ENCODE results near the gene KLHL29. TPM values are rescaled to one million over a fixed set of nuclear protein-coding genes. Genes with fewer than 3 reads are reported as not detected.
A peak's percentile ranks its signal among the peaks of the same experiment; 100 is the strongest.
"Not testable (repeated sequence)": the region's sequence is repeated elsewhere in the genome, so short reads cannot be mapped to it uniquely, and the experiment has no call there.

KLHL29 gene
- total and polyA plus RNA-seq, 5 donors from 2014 or later: 0.09 to 1.3 (median 0.24) TPM

- H3K36me3 ChIP-seq (ENCODE audit: control insufficient read depth, insufficient read depth, low read length): peaks cover 19% of the 10 kb centered on the region
- Mint-ChIP-seq H3K27me3 (no peaks in the 10 kb centered on the region), H3K27ac (no peak overlapping the region), H3K4me1 (peaks cover 0 to 9% (median 4%) of the 10 kb centered on the region in 4 donors), H3K36me3 (peaks cover 63% of the 10 kb centered on the region), H3K4me3 (no peak overlapping the region), H3K9me3 (peaks cover 2 to 28% (median 10%) of the 10 kb centered on the region in 7 donors)
- no peak overlapping the region for H3K27ac ChIP-seq (ENCODE audit: insufficient read depth, low read length, poor library complexity, severe bottlenecking)
- no peaks in the 10 kb centered on the region for H3K4me1 ChIP-seq (ENCODE audit: control insufficient read depth, insufficient read depth, low read length, poor library complexity, severe bottlenecking)
- no peaks in the 10 kb centered on the region for H3K27me3 ChIP-seq (ENCODE audit: control insufficient read depth, insufficient read depth, low read length)
- no peak overlapping the region for H3K4me3 ChIP-seq (ENCODE audit: low read depth, low read length)
- DNase-seq (no peak), ATAC-seq (ENCODE audit: low read depth in 2 of 2) (no peak)
- H3K9me3 ChIP-seq (ENCODE audit: control insufficient read depth in 2 of 2, low read length in 2 of 2): peaks cover 11 to 15% of the 10 kb centered on the region in 2 experiments
These were observed 337.3 kb downstream of the KLHL29 start for GRCh38 chr2:23722255-23722654.

GRCh38 chr2:23723029-23723428 is 338.1 kb downstream of the KLHL29 start:
- Histone ChIP-seq H3K36me3 (ENCODE audit: control insufficient read depth, insufficient read depth, low read length) (peaks cover 19% of the 10 kb centered on the region), H3K9me3 (ENCODE audit: control insufficient read depth in 2 of 2, low read length in 2 of 2) (peaks cover 11 to 15% of the 10 kb centered on the region in 2 experiments)
- Mint-ChIP-seq H3K9me3 (peaks cover 2 to 28% (median 10%) of the 10 kb centered on the region in 7 donors), H3K36me3 (peaks cover 69% of the 10 kb centered on the region)
- not testable (repeated sequence) for H3K27ac ChIP-seq (ENCODE audit: insufficient read depth, low read length, poor library complexity, severe bottlenecking); H3K27me3 ChIP-seq (ENCODE audit: control insufficient read depth, insufficient read depth, low read length); DNase-seq; H3K27me3 Mint-ChIP-seq; H3K27ac Mint-ChIP-seq; H3K4me3 Mint-ChIP-seq; H3K4me3 ChIP-seq (ENCODE audit: low read depth, low read length); H3K4me1 Mint-ChIP-seq; H3K4me1 ChIP-seq (ENCODE audit: control insufficient read depth, insufficient read depth, low read length, poor library complexity, severe bottlenecking); ATAC-seq (ENCODE audit: low read depth in 2 of 2)

GRCh38 chr2:23734416-23734815 is 349.4 kb downstream of the KLHL29 start:
- DNase-seq (no peak), ATAC-seq (ENCODE audit: low read depth in 2 of 2) (no peak)
- H3K9me3 Mint-ChIP-seq: no peaks in the 10 kb centered on the region
- no peak overlapping the region for H3K4me3 ChIP-seq (ENCODE audit: low read depth, low read length)
- H3K4me1 ChIP-seq (ENCODE audit: control insufficient read depth, insufficient read depth, low read length, poor library complexity, severe bottlenecking): no peaks in the 10 kb centered on the region
- no peaks in the 10 kb centered on the region for H3K27me3 Mint-ChIP-seq
- no peaks in the 10 kb centered on the region for H3K9me3 ChIP-seq (ENCODE audit: control insufficient read depth in 2 of 2, low read length in 2 of 2)
- H3K27ac ChIP-seq (ENCODE audit: insufficient read depth, low read length, poor library complexity, severe bottlenecking): no peak overlapping the region
- H3K27ac Mint-ChIP-seq: no peak overlapping the region
- peaks cover 9% of the 10 kb centered on the region for H3K36me3 ChIP-seq (ENCODE audit: control insufficient read depth, insufficient read depth, low read length)
- peaks cover 0 to 5% (median 2%) of the 10 kb centered on the region in 4 donors for H3K4me1 Mint-ChIP-seq
- no peaks in the 10 kb centered on the region for H3K27me3 ChIP-seq (ENCODE audit: control insufficient read depth, insufficient read depth, low read length)
- no peak overlapping the region for H3K4me3 Mint-ChIP-seq
- peaks cover 51% of the 10 kb centered on the region for H3K36me3 Mint-ChIP-seq

- H3K27ac ChIP-seq (ENCODE audit: insufficient read depth, low read length, poor library complexity, severe bottlenecking); DNase-seq; H3K9me3 ChIP-seq (ENCODE audit: control insufficient read depth in 2 of 2, low read length in 2 of 2); H3K9me3 Mint-ChIP-seq; H3K4me1 Mint-ChIP-seq; ATAC-seq (ENCODE audit: low read depth in 2 of 2); H3K4me3 Mint-ChIP-seq; H3K36me3 ChIP-seq (ENCODE audit: control insufficient read depth, insufficient read depth, low read length); H3K4me3 ChIP-seq (ENCODE audit: low read depth, low read length); H3K4me1 ChIP-seq (ENCODE audit: control insufficient read depth, insufficient read depth, low read length, poor library complexity, severe bottlenecking); H3K27ac Mint-ChIP-seq; H3K27me3 ChIP-seq (ENCODE audit: control insufficient read depth, insufficient read depth, low read length); H3K27me3 Mint-ChIP-seq: not testable (repeated sequence)
- peaks cover 49% of the 10 kb centered on the region for H3K36me3 Mint-ChIP-seq
These were observed 351.8 kb downstream of the KLHL29 start for GRCh38 chr2:23736783-23737182.

GRCh38 chr2:23745068-23745725 is 360.2 kb downstream of the KLHL29 start:
- H3K4me3 ChIP-seq (ENCODE audit: low read depth, low read length): no peak overlapping the region
- no peaks in the 10 kb centered on the region for H3K4me1 ChIP-seq (ENCODE audit: control insufficient read depth, insufficient read depth, low read length, poor library complexity, severe bottlenecking)
- peaks cover 27% of the 10 kb centered on the region for H3K36me3 Mint-ChIP-seq
- H3K27me3 Mint-ChIP-seq: no peaks in the 10 kb centered on the region
- H3K27ac ChIP-seq (ENCODE audit: insufficient read depth, low read length, poor library complexity, severe bottlenecking): no peak overlapping the region
- ATAC-seq (ENCODE audit: low read depth in 2 of 2) (no peak), DNase-seq (no peak)
- no peaks in the 10 kb centered on the region for H3K27me3 ChIP-seq (ENCODE audit: control insufficient read depth, insufficient read depth, low read length)
- H3K4me1 Mint-ChIP-seq: peaks cover 0 to 7% (median 6%) of the 10 kb centered on the region in 4 donors
- no peaks in the 10 kb centered on the region for H3K9me3 ChIP-seq (ENCODE audit: control insufficient read depth in 2 of 2, low read length in 2 of 2)
- no peaks in the 10 kb centered on the region for H3K36me3 ChIP-seq (ENCODE audit: control insufficient read depth, insufficient read depth, low read length)
- peak overlapping the region in 2 of 3 donors; percentile 33 to 47 for H3K27ac Mint-ChIP-seq
- peaks cover 0 to 3% (median 0%) of the 10 kb centered on the region in 7 donors for H3K9me3 Mint-ChIP-seq
- H3K4me3 Mint-ChIP-seq: no peak overlapping the region

GRCh38 chr2:23745726-23746105 is 360.7 kb downstream of the KLHL29 start:
- peaks cover 0 to 3% (median 0%) of the 10 kb centered on the region in 7 donors for H3K9me3 Mint-ChIP-seq
- no peak overlapping the region for H3K4me3 Mint-ChIP-seq
- DNase-seq (no peak), ATAC-seq (ENCODE audit: low read depth in 2 of 2) (no peak)
- no peak overlapping the region for H3K4me3 ChIP-seq (ENCODE audit: low read depth, low read length)
- H3K4me1 ChIP-seq (ENCODE audit: control insufficient read depth, insufficient read depth, low read length, poor library complexity, severe bottlenecking): no peaks in the 10 kb centered on the region
- H3K36me3 ChIP-seq (ENCODE audit: control insufficient read depth, insufficient read depth, low read length): peaks cover 3% of the 10 kb centered on the region
- no peaks in the 10 kb centered on the region for H3K27me3 ChIP-seq (ENCODE audit: control insufficient read depth, insufficient read depth, low read length)
- H3K4me1 Mint-ChIP-seq: peaks cover 0 to 8% (median 6%) of the 10 kb centered on the region in 4 donors
- H3K27me3 Mint-ChIP-seq: no peaks in the 10 kb centered on the region
- no peak overlapping the region for H3K27ac ChIP-seq (ENCODE audit: insufficient read depth, low read length, poor library complexity, severe bottlenecking)
- no peak overlapping the region for H3K27ac Mint-ChIP-seq
- H3K9me3 ChIP-seq (ENCODE audit: control insufficient read depth in 2 of 2, low read length in 2 of 2): no peaks in the 10 kb centered on the region
- H3K36me3 Mint-ChIP-seq: peaks cover 25% of the 10 kb centered on the region

GRCh38 chr2:23746141-23746863 is 361.3 kb downstream of the KLHL29 start:
- H3K36me3 ChIP-seq (ENCODE audit: control insufficient read depth, insufficient read depth, low read length): peaks cover 6% of the 10 kb centered on the region
- Mint-ChIP-seq H3K4me3 (no peak overlapping the region), H3K4me1 (peaks cover 0 to 8% (median 6%) of the 10 kb centered on the region in 4 donors), H3K27ac (no peak overlapping the region), H3K36me3 (peaks cover 28% of the 10 kb centered on the region), H3K27me3 (no peaks in the 10 kb centered on the region), H3K9me3 (peaks cover 0 to 3% (median 0%) of the 10 kb centered on the region in 7 donors)
- H3K27ac ChIP-seq (ENCODE audit: insufficient read depth, low read length, poor library complexity, severe bottlenecking): no peak overlapping the region
- ATAC-seq (ENCODE audit: low read depth in 2 of 2): no peak
- no peak for DNase-seq
- no peaks in the 10 kb centered on the region for H3K27me3 ChIP-seq (ENCODE audit: control insufficient read depth, insufficient read depth, low read length)
- no peak overlapping the region for H3K4me3 ChIP-seq (ENCODE audit: low read depth, low read length)
- H3K9me3 ChIP-seq (ENCODE audit: control insufficient read depth in 2 of 2, low read length in 2 of 2): no peaks in the 10 kb centered on the region
- H3K4me1 ChIP-seq (ENCODE audit: control insufficient read depth, insufficient read depth, low read length, poor library complexity, severe bottlenecking): no peaks in the 10 kb centered on the region
